Right lung (tissue), 5 donors: ENCODE measurements around the gene SSTR3. TPM values are rescaled to one million over a fixed set of nuclear protein-coding genes. Genes with fewer than 3 reads are reported as not detected.

Experiments
- DNase-seq, 2 donors: peaks; one replicate each; pipeline ENCODE4 v3.0.0-alpha.2; 2013
- polyA plus RNA-seq, 5 donors: library from polyadenylated mRNA; unstranded; fragments of 120-200 nt; gene quantifications; one replicate each; pipeline versions ENCODE4 v1.2.1 to v1.2.3, GENCODE V29; 2013; ENCODE audit warnings: inconsistent platforms in 1 of 5, low replicate concordance in 1 of 5; ENCODE audit not compliant: insufficient read length in 5 of 5, insufficient read depth in 1 of 5

The SSTR3 gene
- polyA plus RNA-seq, 5 donors: 0.05 to 0.10 (median 0.08) TPM

DNA sequence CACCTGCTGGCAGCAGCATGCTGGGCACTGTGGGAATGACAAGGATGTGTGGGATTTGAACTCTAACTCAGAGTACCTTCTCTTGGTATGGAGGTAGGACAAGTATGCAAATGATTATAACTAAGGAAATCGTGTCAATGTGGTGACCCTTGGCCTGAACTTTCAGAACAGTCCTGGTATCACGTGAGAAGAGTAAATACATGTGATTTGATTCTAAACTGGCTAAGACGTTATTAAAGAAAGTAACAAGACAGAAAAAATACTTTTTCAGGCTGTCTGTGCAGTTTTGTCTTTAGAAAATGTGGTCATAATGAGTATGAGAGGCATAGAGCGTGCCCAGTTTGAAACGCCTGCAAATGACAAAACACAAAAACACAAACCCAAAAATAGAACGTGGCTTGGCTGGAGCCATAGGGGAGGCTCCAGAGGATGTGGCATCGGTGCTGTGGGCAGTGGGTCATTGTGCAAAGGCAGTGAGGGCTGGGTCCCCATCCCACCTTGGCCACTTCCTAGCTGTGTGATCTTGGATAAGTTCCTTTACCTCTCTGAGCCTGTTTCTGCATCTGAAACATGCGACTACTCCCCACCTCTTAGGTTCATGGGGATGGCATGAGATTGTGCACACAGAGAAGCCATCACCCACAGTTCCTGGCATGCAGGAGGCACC lies 44.2 kb downstream of the SSTR3 start:
- no peak for DNase-seq

DNA sequence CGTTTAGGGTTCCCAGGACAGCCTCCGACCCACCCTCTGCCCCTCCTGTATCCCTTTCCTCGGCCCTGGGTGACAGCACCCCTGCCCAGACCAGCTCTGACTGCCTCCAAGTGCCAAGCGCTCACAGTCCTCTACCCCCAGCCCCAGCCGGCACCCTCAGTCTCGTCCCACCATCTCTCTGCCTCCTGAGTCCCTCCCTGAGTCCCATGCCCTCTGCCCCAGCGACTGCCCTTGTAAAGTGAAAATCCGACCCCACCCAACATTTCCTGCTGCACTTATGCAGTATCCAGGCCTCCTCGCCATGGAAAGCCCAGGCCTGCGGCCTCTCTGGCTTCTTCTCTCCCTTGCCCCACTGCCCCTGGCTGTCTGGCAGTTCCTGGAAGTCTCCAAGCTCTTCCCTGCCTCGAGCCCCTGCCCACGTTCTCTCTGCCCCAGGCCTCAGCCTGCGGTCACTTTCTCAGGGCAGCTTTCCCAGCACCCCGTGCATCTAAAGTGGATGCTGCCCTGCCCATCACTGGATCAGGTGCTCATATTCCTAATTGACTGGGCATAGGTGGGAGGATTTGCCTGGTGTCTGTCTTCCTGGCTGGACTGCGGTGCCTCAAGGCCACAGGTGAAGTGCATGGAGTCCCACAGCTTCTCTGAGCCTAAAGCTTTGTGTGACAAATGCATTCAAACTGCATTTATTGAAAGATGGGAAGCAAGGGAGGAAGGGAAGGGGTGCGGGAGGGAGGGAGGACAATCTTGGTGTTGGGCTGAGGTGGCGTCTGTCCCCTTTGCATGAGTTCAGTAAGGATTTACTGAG lies 44.9 kb downstream of the SSTR3 start:
- no peak for DNase-seq

DNA sequence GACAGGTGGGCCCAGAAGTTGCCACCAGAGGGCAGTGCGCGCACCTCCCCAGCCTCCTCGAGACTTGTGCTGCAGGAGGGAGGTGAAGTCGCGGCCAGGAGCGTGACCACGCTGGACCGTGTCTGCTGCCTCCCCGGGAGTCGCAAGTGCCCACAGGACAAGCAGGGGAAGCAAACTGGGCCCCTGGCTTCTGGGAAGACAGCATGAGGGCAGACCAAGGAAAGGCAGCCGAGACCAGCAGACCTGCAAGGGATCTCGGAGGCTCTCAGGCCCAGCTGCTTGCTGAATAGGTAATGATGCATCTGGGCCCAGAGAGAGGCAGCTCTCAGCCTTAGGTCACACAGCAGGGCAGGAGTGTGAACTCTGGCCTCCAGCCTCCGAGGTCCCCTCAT lies 45.6 kb downstream of the SSTR3 start:
- peak; percentile 67 to 74 for DNase-seq

DNA sequence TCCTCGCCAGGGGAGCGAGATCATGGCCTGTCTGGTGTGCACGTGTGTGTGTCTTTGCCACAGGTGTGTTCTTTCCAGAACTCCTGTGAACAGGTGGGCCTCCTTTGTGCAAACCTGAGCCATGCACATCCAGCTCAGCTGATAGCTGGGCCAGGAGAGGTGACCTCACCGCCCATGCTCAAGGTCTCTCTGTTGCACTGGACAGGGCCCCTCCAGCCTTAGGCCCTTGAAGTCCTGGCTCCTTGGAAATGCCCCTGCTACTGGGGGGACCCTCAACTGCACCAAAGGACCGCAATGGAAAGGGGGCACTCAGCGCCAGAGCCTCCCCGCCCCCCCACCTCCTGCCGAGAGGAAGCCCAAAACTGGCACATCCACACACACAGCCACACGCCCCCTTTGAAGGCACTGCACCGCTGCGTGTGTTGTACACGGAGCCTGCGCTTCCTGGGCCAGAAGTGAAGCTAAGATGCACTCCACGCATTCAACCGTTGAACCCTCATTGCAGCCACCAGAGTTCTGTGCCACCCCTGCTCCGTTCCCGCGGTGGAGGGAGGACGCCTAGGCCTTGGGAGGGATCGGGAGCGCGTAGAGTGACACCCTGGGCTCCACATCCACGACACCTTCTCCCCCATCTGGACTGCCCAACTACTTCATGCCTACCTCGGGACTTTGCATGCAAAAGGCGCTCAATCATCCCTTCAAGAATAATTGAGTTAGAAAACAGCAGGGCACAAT lies 46.2 kb downstream of the SSTR3 start:
- no peak for DNase-seq

DNA sequence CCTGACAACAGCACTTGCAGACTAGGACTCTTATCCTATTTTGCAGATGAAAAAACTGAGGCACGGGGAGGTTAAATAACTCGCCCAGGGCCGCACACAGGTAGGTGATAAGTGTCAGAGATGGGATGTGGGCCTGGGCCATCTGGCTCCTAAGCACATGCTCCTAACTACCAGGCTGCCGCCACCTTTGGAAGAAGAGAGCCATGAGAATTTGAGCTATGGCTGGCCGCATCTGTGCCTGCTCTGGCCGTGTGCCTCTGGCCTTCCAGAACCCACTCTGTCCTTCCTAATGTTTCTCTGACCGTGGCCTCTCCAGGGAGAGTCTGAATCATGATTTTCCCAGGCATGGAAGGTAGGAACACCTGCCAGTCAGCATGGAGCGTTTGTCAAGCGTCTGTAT lies 47.2 kb downstream of the SSTR3 start:
- no peak for DNase-seq

DNA sequence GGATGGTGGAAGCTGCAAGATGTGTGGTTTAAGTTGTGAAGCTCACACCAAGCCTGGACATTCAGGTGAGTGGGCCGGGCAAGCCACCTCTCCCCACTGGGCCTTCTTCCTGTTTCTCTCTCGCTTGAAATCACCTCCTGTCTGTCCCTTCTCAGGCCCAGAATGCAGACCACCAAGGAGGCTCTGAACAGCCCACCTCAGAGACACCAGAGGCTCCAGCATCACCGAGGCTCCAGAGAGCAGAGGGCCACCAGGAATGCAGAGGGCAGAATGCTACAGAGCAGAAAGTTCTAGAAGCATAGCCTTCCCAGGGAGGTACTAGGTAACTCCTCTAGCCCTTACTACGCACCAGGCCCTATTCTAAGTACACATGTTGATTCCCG lies 47.8 kb downstream of the SSTR3 start:
- DNase-seq: no peak

DNA sequence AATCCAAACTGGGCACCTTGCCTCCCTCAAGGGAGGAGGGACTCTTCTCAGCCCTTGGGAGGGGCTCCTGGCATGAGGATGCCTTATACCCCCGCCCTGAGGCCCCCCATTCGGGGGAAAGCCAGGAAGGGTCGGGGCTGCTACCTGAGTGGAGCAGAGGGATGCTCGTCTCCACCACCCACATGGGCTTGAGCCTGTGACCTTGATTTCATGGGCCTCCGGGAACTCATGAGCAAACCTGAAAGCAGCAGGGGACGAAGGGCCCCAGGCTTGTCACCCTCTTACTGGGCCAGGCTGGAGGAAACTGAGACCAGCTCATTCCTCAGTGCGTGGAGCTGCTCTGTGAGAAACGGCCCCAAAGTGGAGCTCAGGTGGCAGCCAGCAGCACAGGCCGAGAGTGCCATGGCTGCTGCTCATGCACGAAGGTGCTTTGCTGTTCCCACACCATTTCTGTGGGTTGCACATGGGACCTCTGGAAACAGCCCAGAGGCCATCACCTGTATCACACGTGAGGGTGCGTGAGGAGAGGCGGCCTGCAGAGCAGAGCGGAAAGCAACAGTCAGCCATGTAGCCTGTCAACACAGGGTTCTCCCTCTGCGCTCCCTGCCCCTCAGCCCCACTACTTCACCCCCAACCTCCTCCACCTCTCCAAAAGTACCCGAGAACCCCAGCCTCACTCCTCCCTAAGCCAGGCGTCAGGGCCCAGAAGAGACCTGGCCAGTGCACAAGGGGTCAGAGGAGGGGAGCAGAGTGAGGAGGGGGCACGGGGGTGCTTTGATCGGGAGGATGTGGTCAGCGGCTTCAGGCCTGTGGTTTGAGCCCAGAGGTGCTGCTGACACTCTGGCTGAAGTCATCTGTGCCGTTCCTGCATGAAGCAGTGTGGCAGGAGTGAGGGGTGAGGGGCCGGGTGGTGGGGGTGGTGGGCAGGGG lies 48.4 kb downstream of the SSTR3 start:
- DNase-seq: no peak

DNA sequence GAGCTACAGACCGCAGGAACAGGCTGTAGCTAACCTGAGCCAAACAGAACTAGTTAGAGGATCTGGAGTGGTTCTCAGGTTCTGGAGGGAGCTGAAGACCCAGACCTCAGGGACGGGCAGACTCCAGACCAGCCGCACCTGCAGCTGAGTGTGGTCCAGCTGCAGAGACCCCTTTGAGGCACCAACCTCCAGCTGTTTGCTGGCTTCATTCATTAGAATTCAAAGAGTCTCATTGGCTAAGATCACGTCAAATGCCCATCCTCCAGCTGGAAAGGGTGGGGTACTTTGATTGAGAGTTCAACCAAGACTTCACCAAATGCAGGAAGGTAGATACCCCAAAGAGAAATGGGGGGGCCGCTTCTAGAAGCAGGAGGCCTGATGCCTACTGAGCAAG lies 49.2 kb downstream of the SSTR3 start:
- DNase-seq: no peak

DNA sequence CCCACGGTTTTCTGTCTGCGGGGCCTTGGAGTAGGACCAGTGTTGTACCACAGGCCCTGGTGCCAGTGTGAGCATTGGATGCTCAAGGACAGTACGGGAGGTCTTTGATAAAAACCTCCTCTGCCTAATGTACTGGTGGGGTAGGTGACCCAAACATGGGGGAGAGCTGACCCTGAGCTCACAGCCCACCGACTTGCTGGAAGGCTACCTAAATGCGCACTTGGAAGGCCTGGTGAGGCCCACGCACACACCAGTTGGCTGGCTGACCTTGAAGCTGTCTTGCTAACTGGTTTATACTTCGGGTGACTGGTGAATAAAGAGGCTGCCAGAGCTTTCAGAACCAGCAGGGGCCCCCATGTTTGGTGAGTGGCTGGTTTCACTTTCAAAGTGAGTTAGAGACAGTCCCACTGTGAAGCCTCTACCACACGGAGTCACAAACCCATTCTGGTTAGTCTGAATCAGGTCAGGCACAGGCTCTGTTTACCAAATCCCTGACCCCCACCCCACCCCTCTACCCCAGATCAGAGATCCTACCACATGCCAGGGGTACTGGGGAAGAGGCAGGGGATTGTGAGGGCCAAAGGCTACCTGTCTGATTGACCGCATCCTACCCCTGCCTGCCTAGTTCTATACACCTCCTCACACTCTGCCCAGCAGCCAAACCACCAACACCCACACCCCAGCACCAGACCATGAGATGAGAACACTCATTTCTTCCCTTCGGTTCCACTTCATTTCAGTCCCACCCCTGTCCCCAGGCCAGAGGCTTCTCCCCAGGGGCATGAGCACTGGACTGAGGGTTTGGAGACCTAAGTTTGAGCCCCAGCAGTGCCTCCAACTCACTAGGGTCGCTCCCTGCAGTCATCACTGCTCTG lies 49.8 kb downstream of the SSTR3 start:
- DNase-seq: no peak

DNA sequence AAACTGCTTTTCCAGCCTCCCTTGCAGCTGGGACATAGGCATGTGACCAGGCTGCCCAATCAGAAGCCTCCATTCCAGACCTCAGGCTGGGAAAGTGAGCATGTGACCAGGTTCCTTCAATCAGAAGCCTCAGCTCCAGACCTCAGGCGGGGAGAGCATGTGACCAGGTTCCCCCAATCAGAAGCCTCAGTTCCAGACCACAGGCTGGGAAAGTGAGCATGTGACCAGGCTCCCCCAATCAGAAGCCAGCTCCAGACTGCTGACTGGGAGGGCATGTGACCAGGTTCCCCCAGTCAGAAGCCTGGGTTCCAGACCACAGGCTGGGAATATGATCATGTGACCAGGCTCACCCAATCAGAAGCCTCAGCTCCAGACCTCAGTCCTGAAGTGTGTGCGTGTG lies 50.8 kb downstream of the SSTR3 start:
- no peak for DNase-seq

DNA sequence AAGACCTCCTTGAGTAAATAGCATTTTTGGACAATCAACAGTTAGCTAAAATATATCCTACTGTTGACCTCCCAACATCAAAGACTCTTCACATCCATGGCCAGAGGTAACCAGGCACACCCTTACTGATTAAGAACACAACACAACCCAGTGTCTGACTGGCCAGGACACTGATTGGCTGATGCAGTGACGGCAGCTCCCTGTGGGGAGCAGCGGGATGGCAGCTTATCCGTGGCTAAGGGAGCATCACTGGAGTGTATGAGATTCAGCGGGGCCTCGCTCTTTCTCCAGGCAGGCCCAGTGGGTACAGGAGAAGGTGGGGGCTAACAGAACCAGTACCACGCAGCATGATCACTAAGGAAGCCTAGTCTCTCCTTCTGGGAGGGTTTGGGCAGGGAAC lies 52.2 kb downstream of the SSTR3 start:
- no peak for DNase-seq

DNA sequence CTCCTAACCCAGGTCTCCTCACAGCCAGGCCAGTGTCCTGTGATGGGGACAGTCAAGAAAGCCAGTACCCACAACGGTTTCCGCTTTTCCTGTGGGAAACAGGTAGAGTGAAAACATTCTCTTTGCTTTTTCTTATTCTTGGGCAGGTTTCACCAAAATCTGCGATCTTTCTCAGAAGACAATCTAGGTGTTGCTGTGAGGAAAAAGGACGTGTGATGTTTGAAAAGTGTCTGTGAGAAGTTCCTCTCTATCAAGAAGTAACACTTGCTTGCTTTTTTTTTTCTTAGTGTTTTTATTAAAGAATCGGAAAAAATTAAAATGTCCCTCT lies 53.4 kb downstream of the SSTR3 start:
- DNase-seq: no peak

DNA sequence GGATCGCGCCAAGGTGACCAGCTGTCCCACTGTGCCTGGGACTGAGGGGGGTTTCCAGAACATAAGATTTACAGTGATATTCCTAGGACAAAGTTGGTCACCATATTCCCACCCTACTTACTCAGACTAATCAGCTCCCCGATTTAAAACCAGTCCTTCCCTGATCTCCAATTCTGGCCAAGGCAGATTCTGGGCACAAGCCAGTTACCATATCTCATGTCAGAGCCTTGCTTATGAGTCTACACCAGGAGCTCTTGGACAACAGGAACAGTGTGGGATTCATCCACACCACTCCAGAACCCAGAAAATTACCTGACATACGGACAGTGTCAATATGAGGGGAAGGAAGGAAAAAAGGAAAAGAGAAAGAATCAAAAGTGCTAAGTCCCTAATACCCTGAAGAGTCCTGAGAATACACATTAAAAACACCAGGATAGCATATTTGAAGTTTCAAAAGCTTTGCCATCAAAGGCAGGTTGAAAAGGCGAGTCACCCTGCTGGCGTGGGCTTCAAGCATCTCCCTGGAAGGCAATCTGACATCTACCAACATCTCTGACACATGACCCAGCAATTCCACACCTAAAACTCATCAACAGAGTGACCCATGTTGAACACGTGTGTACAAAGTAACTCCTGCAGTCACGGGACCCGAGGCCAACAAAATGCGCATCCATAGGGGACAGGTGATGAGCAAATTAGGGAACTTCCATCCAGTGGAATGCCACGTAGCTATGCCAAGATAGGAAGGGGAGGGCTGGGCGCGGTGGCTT lies 54.6 kb downstream of the SSTR3 start:
- DNase-seq: no peak

DNA sequence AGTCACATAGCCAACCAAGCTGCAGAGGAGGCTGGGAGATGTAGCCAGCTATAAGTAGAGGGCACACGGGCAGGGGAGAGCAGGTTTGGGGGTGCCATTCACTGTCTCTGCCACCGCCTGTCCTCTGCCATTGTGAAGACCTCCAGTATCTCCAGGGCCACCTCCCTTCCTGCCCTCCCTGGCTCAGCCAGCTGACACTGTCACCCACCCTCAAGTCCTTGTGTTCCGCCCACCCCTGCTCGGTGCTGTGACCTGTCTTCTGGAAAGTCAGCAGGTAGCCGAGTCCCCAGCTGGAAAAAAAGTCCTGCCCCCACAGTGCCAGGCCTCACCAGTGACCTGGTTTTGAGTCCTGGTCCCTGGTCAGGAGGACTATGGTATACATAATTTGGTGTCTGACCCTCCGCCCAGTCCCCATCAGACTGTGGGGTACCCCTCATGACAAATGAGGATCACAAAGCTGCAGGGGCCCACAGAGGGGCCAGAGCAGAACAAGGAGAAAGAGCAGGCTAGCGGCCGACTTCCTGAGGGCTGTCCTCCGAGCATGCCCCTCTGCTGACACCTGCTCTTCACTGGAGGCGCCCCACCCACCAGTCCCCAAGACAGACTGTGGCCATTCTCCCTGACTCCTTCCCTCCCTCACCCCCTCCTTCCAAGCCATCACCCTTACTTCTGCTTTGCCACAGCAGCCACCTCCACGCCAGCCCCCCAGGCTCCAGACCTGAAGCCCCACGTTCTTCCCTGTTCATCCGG lies 55.4 kb downstream of the SSTR3 start:
- no peak for DNase-seq

DNA sequence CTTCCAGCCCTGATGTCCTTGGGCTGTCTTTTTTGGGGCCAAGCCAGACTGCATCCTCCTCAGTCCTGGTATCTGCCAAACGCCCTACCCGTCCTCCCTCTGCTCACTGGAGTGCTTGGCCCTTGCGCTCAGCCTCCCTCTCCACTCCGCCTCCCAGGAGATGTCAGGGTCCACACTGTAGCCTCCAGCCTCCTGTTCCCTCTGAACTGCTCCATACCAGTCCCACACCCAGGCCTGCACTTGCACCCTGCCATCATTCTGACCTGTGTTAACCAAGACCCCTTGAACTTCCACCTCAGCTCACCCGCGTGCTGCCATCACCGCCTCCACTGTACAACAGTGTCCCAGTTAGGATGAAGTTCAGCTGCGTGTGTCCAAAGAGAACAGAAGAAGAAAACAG lies 56.3 kb downstream of the SSTR3 start:
- DNase-seq: no peak

DNA sequence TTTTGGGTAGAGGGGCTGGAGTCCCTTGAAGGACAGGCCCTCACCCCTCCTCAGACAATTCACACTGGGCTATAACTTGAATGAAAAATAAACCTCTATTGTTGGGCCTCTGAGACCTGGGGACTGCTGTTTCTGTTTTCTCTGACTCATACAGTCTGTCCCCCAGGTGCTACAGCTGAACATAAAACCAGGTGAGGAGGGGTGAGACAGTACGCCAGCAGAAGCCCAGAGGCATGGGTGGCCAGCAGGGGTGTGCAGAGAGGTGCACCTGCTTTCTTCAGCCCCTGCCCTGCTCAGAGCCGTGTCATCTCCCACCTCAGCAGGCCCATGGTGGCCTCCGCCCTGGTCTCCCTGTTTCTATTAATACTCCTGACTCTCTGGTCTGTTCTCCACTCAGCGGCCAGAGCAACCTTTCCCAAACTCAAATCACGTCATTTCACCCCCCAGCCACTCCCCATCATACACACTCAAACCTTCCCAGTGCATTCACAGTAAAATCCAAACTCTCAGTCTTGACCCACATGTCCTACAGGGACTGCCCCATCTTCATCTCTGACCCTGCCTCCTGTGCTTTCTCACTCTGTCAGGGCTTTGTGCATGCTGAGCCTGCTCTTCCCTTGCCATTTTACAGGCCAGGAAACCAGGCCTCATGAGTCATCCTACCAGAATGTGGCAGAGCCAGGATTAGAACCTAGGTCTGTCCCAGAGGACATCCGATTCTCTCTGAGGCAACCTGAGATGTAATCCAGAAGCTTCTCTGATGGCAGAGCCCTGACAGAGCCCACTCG lies 57.2 kb downstream of the SSTR3 start:
- no peak for DNase-seq
